Stimulated activated CD4-positive, alpha-beta T cell treated with anti-CD3 and anti-CD28 coated beads, Interleukin-15, amount 100 ng/mL, for 24 hours (primary cell): ENCODE results near the gene DHX15.
"Not testable (repeated sequence)": the region's sequence is repeated elsewhere in the genome, so short reads cannot be mapped to it uniquely, and the experiment has no call there.

Experiments used
- DNase-seq: peaks from one replicate; pipeline ENCODE4 v3.0.0-alpha.2; 2020

Gene DHX15

DNA sequence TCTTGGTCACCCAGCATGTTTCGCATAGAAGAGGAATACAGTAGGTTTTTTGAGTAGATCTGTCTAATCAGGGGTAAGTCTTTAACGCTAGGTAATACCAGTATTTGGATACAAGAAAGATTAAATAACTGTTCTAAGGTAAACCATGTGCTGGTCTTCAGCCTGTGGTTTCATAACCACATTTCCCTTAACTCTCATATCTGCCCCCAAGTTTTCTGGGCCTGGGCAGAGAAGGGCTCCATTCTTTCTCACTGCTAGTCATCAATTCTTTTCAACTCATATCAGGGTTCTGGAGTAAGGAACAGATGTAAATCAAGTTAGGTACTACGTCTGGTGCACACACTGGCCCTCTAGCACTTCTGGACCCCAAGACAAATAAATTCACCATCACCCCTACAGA lies 49.0 kb downstream of the DHX15 start:
- no peak for DNase-seq

GRCh38 chr4:24533364-24533763 lies 51.0 kb downstream of the DHX15 start:
- no peak for DNase-seq

GRCh38 chr4:24529555-24529954 lies 54.8 kb downstream of the DHX15 start:
- no peak for DNase-seq

DNA sequence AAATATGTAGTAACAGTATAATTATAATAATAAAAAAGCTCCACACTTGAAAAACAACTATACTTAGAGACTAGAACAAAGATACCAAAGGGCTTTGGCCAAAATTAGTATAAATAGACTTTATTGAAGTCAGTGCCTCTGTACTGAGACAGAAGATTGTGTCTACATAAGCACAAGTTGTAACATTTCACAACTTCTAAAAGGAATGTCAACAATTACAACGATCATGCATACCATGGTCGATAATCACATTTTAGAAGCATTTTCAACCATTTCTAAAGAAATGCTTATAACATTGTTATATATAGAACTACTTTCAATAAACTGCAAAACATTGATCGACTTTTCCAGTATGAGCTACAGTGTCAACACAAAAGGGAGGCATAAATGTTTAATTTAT lies 57.0 kb downstream of the DHX15 start:
- DNase-seq = no peak

DNA sequence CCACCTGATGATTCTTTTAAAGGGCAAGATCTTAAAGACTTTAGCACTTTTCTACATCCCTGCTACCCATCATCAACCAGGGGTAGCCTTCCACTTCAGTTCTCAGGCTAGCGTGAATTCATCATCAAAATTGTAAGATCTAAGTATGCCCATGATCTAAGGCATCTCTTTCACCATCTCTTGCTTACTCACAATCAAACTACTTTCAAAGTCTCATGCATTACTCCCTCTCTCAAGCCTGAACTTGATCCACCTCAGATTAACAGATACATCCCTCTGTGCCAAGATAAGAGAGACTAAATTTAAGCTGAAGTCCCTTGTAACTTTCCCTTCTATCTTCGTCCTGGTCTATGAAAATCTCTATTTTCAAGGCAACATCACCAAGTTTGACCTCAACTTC lies 62.8 kb downstream of the DHX15 start:
- no peak for DNase-seq

GRCh38 chr4:24519649-24520048 lies 64.7 kb downstream of the DHX15 start:
- DNase-seq = no peak

GRCh38 chr4:24517676-24518075 lies 66.7 kb downstream of the DHX15 start:
- DNase-seq = no peak

DNA sequence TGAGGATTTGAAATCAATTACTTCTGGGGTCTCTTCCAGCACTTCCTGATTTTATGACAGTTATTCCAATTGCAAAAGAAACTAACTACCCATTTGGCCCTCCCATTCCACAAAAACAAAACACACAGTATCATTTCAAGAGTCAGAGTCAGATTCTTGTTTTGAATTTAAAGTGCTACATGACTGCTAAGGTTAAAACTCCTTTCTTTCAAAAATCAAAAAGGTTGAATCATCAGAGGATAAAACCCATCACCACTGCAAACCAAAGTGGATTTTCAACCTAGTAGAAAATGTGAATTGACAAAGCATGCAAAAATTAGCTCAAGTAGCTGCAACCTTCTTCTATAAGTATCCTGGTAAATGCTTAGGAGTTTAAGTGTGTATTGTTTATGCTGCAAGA lies 67.4 kb downstream of the DHX15 start:
- no peak for DNase-seq

DNA sequence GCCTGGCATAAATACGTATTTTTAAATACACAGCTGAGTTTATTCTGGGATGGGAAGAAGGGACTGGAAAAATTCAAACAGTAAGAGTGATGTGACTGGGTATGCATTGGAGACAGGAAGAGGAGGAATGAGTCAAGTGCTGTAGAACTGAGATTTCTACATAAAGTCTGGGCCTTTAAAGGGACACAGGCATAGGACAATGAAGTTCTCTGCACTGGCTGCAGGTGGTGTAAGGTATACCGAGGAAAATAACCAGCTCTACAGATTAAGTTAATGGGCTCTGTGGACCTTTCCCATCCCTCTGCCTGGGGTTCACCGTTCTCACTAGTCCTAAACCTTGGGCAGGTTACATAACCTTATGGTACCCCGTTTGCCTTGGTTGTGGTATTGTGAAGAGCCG lies 68.7 kb downstream of the DHX15 start:
- DNase-seq = no peak

DNA sequence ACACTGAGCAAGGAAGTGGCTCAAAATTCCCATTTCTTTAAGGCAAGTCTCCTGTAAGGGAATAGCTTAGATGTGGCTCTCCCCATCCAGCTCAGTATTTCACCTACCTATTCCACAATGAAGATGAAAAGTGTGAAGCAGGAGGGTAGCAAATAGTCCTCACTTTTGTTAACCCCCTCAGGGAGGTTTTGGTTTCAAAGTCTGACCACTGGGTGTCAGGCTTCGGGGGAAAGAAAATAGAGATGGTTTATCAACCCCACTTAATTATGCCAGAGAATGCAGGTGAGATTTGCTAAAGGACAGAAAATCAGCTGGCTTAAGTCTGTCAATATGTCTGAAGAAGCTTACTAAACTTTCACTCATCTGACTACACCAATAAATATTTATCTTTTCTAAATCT lies 69.5 kb downstream of the DHX15 start:
- DNase-seq = no peak

GRCh38 chr4:24513718-24514117 lies 70.6 kb downstream of the DHX15 start:
- no peak for DNase-seq

- no peak for DNase-seq
Measured at GRCh38 chr4:24511371-24512063, 72.8 kb downstream of the DHX15 start.

GRCh38 chr4:24510091-24510490 lies 74.3 kb downstream of the DHX15 start:
- DNase-seq = no peak

DNA sequence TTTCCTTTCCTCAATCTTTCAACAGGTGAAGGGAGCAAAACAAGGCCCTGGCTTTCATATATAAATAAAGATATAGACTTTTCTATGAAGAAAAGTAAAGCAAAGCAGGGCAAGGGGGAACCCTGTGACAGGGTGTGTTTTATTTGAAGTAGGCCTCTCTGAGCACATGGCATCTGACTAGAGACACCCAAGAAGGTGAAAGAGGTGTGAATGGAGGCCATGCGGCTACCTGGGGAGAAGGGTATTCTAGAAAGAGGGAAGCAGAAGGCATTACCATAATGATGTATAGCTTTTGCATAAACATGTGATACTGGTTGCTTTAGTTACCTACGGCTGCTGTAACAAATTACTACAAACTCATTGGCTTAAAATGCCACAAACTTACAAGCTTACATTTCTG lies 75.8 kb downstream of the DHX15 start:
- DNase-seq = no peak

- DNase-seq = no peak
Measured at GRCh38 chr4:24507439-24507838, 76.9 kb downstream of the DHX15 start.

- not testable (repeated sequence) for DNase-seq
Measured at GRCh38 chr4:24503090-24503489, 81.3 kb downstream of the DHX15 start.

DNA sequence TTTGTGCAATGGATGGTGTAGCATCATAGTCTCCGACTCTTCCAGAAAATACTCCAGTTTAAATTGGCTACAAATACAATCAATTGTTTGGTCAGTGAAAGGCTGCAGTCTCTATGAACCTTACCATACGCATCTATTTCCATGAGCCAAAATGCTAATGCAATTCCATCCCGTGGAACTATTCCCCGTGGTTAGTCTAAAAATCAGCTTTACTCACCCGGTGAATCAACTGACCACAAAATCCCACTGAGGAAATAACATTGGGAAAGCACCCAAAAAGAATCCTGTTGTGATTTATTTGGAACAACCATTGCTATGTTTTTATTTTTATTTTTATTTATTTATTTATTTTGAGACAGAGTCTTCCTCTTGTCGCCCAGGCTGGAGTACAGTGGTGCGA lies 87.1 kb downstream of the DHX15 start:
- DNase-seq = no peak

- DNase-seq = no peak
Measured at GRCh38 chr4:24496597-24496996, 87.8 kb downstream of the DHX15 start.

- no peak for DNase-seq
Measured at GRCh38 chr4:24495388-24495787, 89.0 kb downstream of the DHX15 start.

DNA sequence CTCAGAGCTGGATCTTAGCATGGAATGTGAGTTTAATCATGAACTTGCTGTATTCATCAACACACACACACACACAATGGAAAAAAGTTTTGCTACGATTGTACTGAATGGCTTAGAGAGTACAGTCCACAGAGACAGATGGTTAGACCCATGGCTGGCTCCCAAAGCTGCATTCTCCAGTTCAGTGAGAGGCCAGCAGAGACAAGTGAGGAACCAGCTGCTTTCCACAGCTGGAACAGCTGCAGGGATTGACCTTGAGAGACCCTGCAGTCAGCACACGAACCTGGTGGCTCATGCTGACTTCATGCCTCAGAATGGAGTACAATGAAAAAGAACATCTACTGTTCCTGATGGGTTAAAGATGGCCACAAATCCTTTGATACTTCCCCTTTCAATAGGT lies 94.5 kb downstream of the DHX15 start:
- DNase-seq = no peak

DNA sequence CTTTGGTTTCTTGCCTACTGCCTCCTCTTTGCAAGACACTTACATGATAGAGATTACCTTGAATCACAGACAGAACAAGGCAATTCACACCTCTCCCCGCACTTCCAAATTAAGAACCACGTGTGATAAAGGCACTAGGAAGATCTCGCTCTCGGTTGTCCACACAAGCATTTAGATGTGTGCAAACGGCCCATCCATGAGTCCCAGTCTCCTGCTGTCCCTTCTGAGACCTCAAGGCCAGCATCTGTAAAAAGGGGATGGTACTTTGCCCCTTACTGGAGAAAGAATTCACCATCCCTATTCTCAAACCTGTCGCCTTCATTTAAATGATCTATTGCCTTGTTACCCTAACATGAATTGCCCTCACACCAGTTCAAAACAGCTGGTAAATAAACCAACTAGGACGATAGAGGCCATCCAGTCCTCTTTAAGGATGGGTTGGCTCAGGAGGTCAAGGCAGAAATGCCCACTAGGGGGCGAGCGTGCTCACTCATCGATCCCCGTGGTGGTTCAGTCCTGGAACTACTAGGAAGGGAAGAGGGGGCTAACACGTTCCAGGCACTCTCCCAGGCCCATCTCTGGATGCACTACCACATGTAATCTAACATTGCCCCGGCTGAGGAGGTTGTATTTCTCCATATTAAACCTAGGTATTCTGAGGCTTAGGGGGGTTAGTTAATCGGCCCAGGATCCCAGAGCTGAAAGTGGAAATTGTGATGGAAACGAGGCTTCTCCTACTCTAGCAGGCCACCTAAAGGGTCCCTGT lies 95.8 kb downstream of the DHX15 start:
- peak; percentile 80 for DNase-seq

- no peak for DNase-seq
Measured at GRCh38 chr4:24482871-24483270, 101.5 kb downstream of the DHX15 start.

GRCh38 chr4:24477919-24478318 lies 106.4 kb downstream of the DHX15 start:
- no peak for DNase-seq
